ENCODE results near the gene SLC47A2.

DNA sequence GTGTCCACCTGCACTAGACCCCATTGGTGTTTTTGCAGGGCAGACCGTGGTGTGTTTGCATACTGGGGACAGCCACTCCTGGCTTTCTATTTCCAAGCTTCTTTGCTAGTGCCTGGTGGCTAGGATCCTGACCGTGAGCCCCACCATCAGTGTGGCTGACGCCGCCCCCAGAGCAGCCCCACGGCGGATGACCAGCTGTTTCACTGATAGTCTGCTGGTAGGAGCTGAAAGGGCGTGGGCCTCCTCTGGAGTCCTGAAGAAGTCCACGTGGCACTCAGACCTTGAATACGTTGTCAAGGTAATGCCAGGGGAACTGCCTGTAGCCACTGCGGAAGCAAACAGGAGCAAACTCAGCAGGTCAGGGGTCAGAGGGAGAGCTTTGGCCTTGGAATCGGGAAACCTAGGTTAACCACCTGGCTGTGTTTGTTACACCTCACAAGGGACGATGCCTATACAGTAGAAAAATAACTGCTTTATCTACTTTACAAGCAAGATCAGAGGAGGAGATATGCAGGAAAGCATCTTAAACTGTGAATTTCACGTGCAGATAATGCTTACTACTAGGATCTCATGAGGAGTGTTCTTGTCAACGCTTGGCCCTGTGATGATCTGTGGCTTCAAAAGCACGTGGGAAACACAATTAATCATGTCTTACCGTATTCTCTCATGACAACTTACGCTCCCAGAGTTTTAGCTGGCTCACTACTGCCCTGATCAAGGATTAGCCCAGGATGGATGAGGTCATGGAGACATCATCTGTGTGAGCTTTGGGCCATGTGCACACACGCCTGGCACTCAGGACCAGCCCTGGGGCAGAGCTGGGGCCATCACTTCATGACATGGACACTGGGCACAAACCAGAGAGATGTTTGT lies 37.6 kb downstream of the SLC47A2 start:
- TF ChIP-seq SIN3A (IDR thresholded peaks at IDR 0.05; ENCODE audit: borderline replicate concordance, insufficient read depth, low read length): no peak
- TF ChIP-seq POLR2AphosphoS5 (IDR thresholded peaks at IDR 0.05; ENCODE audit: low read depth, low read length): no peak
- TF ChIP-seq, protein P1, sequence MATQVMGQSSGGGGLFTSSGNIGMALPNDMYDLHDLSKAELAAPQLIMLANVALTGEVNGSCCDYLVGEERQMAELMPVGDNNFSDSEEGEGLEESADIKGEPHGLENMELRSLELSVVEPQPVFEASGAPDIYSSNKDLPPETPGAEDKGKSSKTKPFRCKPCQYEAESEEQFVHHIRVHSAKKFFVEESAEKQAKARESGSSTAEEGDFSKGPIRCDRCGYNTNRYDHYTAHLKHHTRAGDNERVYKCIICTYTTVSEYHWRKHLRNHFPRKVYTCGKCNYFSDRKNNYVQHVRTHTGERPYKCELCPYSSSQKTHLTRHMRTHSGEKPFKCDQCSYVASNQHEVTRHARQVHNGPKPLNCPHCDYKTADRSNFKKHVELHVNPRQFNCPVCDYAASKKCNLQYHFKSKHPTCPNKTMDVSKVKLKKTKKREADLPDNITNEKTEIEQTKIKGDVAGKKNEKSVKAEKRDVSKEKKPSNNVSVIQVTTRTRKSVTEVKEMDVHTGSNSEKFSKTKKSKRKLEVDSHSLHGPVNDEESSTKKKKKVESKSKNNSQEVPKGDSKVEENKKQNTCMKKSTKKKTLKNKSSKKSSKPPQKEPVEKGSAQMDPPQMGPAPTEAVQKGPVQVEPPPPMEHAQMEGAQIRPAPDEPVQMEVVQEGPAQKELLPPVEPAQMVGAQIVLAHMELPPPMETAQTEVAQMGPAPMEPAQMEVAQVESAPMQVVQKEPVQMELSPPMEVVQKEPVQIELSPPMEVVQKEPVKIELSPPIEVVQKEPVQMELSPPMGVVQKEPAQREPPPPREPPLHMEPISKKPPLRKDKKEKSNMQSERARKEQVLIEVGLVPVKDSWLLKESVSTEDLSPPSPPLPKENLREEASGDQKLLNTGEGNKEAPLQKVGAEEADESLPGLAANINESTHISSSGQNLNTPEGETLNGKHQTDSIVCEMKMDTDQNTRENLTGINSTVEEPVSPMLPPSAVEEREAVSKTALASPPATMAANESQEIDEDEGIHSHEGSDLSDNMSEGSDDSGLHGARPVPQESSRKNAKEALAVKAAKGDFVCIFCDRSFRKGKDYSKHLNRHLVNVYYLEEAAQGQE (IDR thresholded peaks at IDR 0.05; ENCODE audit: insufficient read depth in 1 of 2, low read depth in 2 of 2, low read length in 2 of 2): no peak

Measured in PFSK-1 (cell line).